GM12878 (cell line): Measurements from ENCODE around the gene LIM2. TPM values are rescaled to one million over a fixed set of nuclear protein-coding genes. Genes with fewer than 3 reads are reported as not detected.

ENCODE experiments used
- ATAC-seq: fragments of 200-7000 bp; cut with Tn5 transposase; 3 replicates; pipeline ENCODE4 v1.9.1; 2020; ENCODE audit warnings: mild to moderate bottlenecking, moderate library complexity
- BruUV-seq: library from RNA; stranded (reverse); fragments of 400-500 nt; replicated peaks from 2 replicates; lab custom pipeline; 2021; lab: Mats Ljungman, UMichigan
- CTCF ChIA-PET: fragments of 300-600 bp; sonication (Branson Sonifier 250); formaldehyde crosslinking; extraction: SDS; loops from one replicate; lab custom pipeline; 2021; ENCODE audit warnings: inconsistent platforms; lab: Yijun Ruan, JAX
- POLR2A ChIA-PET: fragments of 350-600 bp; formaldehyde crosslinking; extraction: SDS; loops from one replicate; lab custom pipeline; 2021; ENCODE audit warnings: inconsistent platforms; lab: Charles Lee
- RAD21 ChIA-PET: fragments of 300-600 bp; sonication (Branson Sonifier 250); formaldehyde crosslinking; loops from one replicate; lab custom pipeline; 2023; ENCODE audit warnings: antibody characterized with exemption; ENCODE audit not compliant: unreplicated experiment; lab: Charles Lee
- SMC1A ChIA-PET: fragments of 300-600 bp; sonication (Branson Sonifier 250); formaldehyde crosslinking; loops from one replicate; lab custom pipeline; 2023; ENCODE audit not compliant: unreplicated experiment, uncharacterized antibody; lab: Charles Lee
- DNase-seq: peaks from one replicate; pipeline ENCODE4 v3.0.0-alpha.2; 2011; ENCODE audit warnings: low read depth, low spot score
- FAIRE-seq: peaks from 3 replicates; lab custom pipeline; 2011; peaks lifted over from hg19 to GRCh38; lab: Jason Lieb, UNC
- H2AFZ ChIP-seq: 2 replicates; pipeline ENCODE4 v1.6.0; 2011; ENCODE audit warnings: low read depth, low read length, control low read depth; ENCODE audit not compliant: control insufficient read depth
- H3K27ac ChIP-seq: 2 replicates; pipeline ENCODE4 v1.5.1; 2011; ENCODE audit warnings: control low read depth; ENCODE audit not compliant: control insufficient read depth, insufficient read depth
- H3K27me3 ChIP-seq, 2 experiments: replicated peaks in 1 of 2; 2 replicates each; pipeline versions ENCODE4 v1.6.0 to v1.6.1; 2011; ENCODE audit warnings: low read length in 1 of 2; ENCODE audit not compliant: control insufficient read depth in 2 of 2, insufficient read depth in 2 of 2
- H3K36me3 ChIP-seq, 2 experiments: 2 replicates each; pipeline ENCODE4 v1.5.1; 2011; ENCODE audit warnings: low read length in 1 of 2; ENCODE audit not compliant: control insufficient read depth in 2 of 2, insufficient read depth in 2 of 2
- H3K4me1 ChIP-seq: 2 replicates; pipeline ENCODE4 v1.6.1; 2011; ENCODE audit warnings: mild to moderate bottlenecking, low read length, moderate library complexity, mixed read lengths; ENCODE audit not compliant: control insufficient read depth, insufficient read depth
- H3K4me2 ChIP-seq: 2 replicates; pipeline ENCODE4 v1.6.0; 2011; ENCODE audit warnings: control low read depth; ENCODE audit not compliant: control insufficient read depth, insufficient read depth
- H3K4me3 ChIP-seq: fragments of 200-600 bp; sonication (generic); 2 replicates; pipeline ENCODE4 v1.5.1; 2016
- H3K79me2 ChIP-seq: 2 replicates; pipeline ENCODE4 v1.6.0; 2011; ENCODE audit warnings: low read length; ENCODE audit not compliant: control insufficient read depth, insufficient read depth
- H3K9ac ChIP-seq: 2 replicates; pipeline ENCODE4 v1.8.0; 2011; ENCODE audit warnings: low read length, control low read depth, mixed read lengths; ENCODE audit not compliant: control insufficient read depth, insufficient read depth
- H3K9me3 ChIP-seq: replicated peaks from 3 replicates; pipeline ENCODE4 v1.5.1; 2011; ENCODE audit warnings: mild to moderate bottlenecking, low read length; ENCODE audit not compliant: control insufficient read depth, insufficient read depth
- H4K20me1 ChIP-seq: 2 replicates; pipeline ENCODE4 v1.6.0; 2011; ENCODE audit not compliant: control insufficient read depth, insufficient read depth
- ATF7 ChIP-seq: fragments of 450-650 bp; IDR thresholded peaks from 2 replicates; pipeline ENCODE4 v1.6.1; 2016; ENCODE audit warnings: low read depth, mild to moderate bottlenecking
- BHLHE40 ChIP-seq, 2 experiments: fragments of 450-650 bp in 1 of 2; IDR thresholded peaks; 2 replicates each; pipeline ENCODE4 v1.6.1; 2011 to 2017; ENCODE audit warnings: low read depth in 2 of 2, borderline replicate concordance in 1 of 2, improper control_type of control experiment in 1 of 2, low read length in 1 of 2, mild to moderate bottlenecking in 1 of 2
- BRCA1 ChIP-seq: IDR thresholded peaks from 2 replicates; pipeline ENCODE4 v1.6.1; 2011; ENCODE audit warnings: low read depth, low read length, improper control_type of control experiment
- CREM ChIP-seq: IDR thresholded peaks from 2 replicates; pipeline ENCODE4 v1.6.1; 2014; ENCODE audit warnings: antibody characterized with exemption, low read depth
- E2F8 ChIP-seq: fragments of 450-650 bp; IDR thresholded peaks from 2 replicates; pipeline ENCODE4 v1.6.1; 2018; ENCODE audit warnings: mild to moderate bottlenecking, low read depth, moderate library complexity; ENCODE audit not compliant: partially characterized antibody
- EED ChIP-seq: sonication (generic); IDR thresholded peaks from 2 replicates; pipeline ENCODE4 v1.6.1; 2016; ENCODE audit warnings: antibody characterized with exemption, low read depth
- IRF4 ChIP-seq: IDR thresholded peaks from 2 replicates; pipeline ENCODE4 v1.6.1; 2011; ENCODE audit warnings: low read depth, low read length
- MEF2A ChIP-seq: IDR thresholded peaks from 2 replicates; pipeline ENCODE4 v1.6.1; 2011; ENCODE audit warnings: low read depth, mild to moderate bottlenecking, low read length, moderate library complexity; ENCODE audit not compliant: insufficient read depth
- MEF2B ChIP-seq: fragments of 450-650 bp; IDR thresholded peaks from 2 replicates; pipeline ENCODE4 v1.6.1; 2018; ENCODE audit warnings: mild to moderate bottlenecking, moderate library complexity; ENCODE audit not compliant: partially characterized antibody, poor library complexity, severe bottlenecking
- NFYA ChIP-seq: IDR thresholded peaks from 2 replicates; pipeline ENCODE4 v1.6.1; 2011; ENCODE audit warnings: low read depth, mild to moderate bottlenecking, low read length, improper control_type of control experiment, borderline replicate concordance
- NR2C2 ChIP-seq: IDR thresholded peaks from 2 replicates; pipeline ENCODE4 v1.6.1; 2011; ENCODE audit warnings: borderline replicate concordance, low read depth; ENCODE audit not compliant: control insufficient read depth, insufficient read length
- POLR2AphosphoS2 ChIP-seq: IDR thresholded peaks from 2 replicates; pipeline ENCODE4 v1.6.1; 2011; ENCODE audit warnings: low read depth, mild to moderate bottlenecking, low read length, improper control_type of control experiment, moderate library complexity
- RUNX3 ChIP-seq: IDR thresholded peaks from 2 replicates; pipeline ENCODE4 v1.6.1; 2012; ENCODE audit warnings: low read length, inconsistent platforms
- SIX5 ChIP-seq: IDR thresholded peaks from 2 replicates; pipeline ENCODE4 v1.6.1; 2011; ENCODE audit warnings: mild to moderate bottlenecking, low read depth, low read length, moderate library complexity; ENCODE audit not compliant: severe bottlenecking
- SREBF2 ChIP-seq: IDR thresholded peaks from 2 replicates; pipeline ENCODE4 v1.6.1; 2012; ENCODE audit warnings: mild to moderate bottlenecking, low read length
- STAT1 ChIP-seq: fragments of 450-650 bp; conservative IDR thresholded peaks from 2 replicates; pipeline ENCODE4 v1.6.1; 2014; ENCODE audit warnings: antibody characterized with exemption, mild to moderate bottlenecking
- STAT3 ChIP-seq: IDR thresholded peaks from 2 replicates; pipeline ENCODE4 v1.6.1; 2011; ENCODE audit warnings: low read depth, low read length, improper control_type of control experiment
- ZSCAN29 ChIP-seq: fragments of 450-650 bp; IDR thresholded peaks from 2 replicates; pipeline ENCODE4 v1.6.1; 2017; ENCODE audit warnings: mild to moderate bottlenecking, moderate library complexity
- WGBS: methylation state at CpG from one replicate; pipeline ENCODE4 v1.1.6; 2016; ENCODE audit warnings: low lambda C conversion rate; ENCODE audit not compliant: insufficient replicate concordance, insufficient coverage; ENCODE audit errors: missing lambda C conversion rate; 5-methylcytosine and 5-hydroxymethylcytosine counted together
- in situ Hi-C: fragments of 300-500 bp; cut with MboI; formaldehyde crosslinking; loops from 9 replicates; pipeline ENCODE4 v1.14.3; 2018; ENCODE audit warnings: mixed read lengths
- intact Hi-C: fragments of 100-400 bp; cut with micrococcal nuclease; formaldehyde crosslinking; loops from one replicate; pipeline ENCODE4 v1.14.2; 2022; ENCODE audit not compliant: unreplicated experiment
- polyA plus RNA-seq, 11 experiments: library from polyadenylated mRNA; depleted of rRNA in 4 of 11; unstranded in 6 of 11; stranded (reverse) in 5 of 11; fragments of >200 nt; fragmentation: Nextera tagmentation in 4 of 11; fragmentation: Illumina TruSeq in 1 of 11; extraction: Ambion mirVana in 4 of 11; extraction: Trizol in 1 of 11; gene quantifications; 1 replicate in 1 of 11; 2 replicates in 10 of 11; pipeline versions ENCODE4 v1.2.1 to v1.2.3, GENCODE V29; 2011 to 2016; ENCODE audit warnings: inconsistent platforms in 2 of 11, missing spikeins in 2 of 11, low read depth in 1 of 11
- total RNA-seq, 4 experiments: library from RNA; depleted of rRNA in 3 of 4; stranded (reverse); fragments of >200 nt in 3 of 4; fragmentation: Illumina TruSeq in 1 of 4; extraction: Trizol in 1 of 4; gene quantifications; 2 replicates each; pipeline versions ENCODE4 v1.2.1 to v1.2.3, GENCODE V29; 2013 to 2021
- TF ChIP-seq, protein P1 (sequence below): fragments of 450-650 bp; IDR thresholded peaks from 2 replicates; pipeline ENCODE4 v1.6.1; 2014; ENCODE audit warnings: mild to moderate bottlenecking

Gene LIM2
- total and polyA plus RNA-seq, 10 of the 15 experiments (the other 5 are each of a cell fraction or from before 2014, with no cell fraction given): not detected

DNA sequence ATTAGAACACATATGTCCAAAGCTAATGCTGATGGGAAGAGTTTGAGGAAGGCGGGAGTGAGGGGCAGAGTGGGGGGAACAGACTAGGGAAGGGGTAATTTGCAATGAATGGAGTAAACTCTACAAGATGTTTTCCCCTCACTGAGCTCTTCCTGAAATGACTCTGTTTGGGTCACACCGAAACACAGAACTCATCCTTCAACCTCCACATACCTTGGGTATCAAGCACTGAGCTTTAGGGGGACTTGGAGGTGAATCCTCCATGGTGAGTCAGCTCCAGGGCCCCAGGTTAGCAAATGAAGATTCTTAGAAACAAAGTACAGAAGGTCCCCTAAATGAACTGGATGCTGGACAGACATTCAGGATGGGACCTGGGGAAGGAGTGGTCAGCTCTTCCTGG is 30.9 kb upstream of the LIM2 start:
- Histone ChIP-seq H3K9ac (no peak overlapping the region), H3K4me1 (peaks cover 16% of the 10 kb centered on the region), H2AFZ (no peak overlapping the region), H3K79me2 (no peaks in the 10 kb centered on the region), H3K27ac (no peak overlapping the region), H4K20me1 (no peaks in the 10 kb centered on the region), H3K27me3 (no peaks in the 10 kb centered on the region), H3K4me3 (no peak overlapping the region), H3K36me3 (no peaks in the 10 kb centered on the region), H3K9me3 (no peaks in the 10 kb centered on the region), H3K4me2 (no peak overlapping the region)
- WGBS: 4% methylated on average over 2 of the region's 2 CpGs
- peak; percentile 44 for FAIRE-seq
- DNase-seq: no peak
- ChIA-PET SMC1A (interaction anchor here (1.1 to 2.9 kb wide), 8 partner anchors 11 to 243 kb away, joined by 3 to 43 read pairs (median 10); no protein-coding TSS in a partner anchor), RAD21 (interaction anchor here (1.1 to 5.8 kb wide), 8 partner anchors 11 to 238 kb away, joined by 3 to 51 read pairs (median 12); no protein-coding TSS in a partner anchor), CTCF (interaction anchor here (1.3 to 9.7 kb wide), 6 partner anchors 10 to 242 kb away, joined by 6 to 142 read pairs (median 32); no protein-coding TSS in a partner anchor), POLR2A (interaction anchor here (0.6 to 2.9 kb wide), 4 partner anchors 11 to 82 kb away, joined by 4 to 37 read pairs (median 8); no protein-coding TSS in a partner anchor)
- BruUV-seq: no TSS peak
- in situ Hi-C loops: no loop called here
- intact Hi-C loops: no loop called here
- no peak for ATAC-seq
- no peak for TF ChIP-seq MEF2B
- TF ChIP-seq IRF4: peak; percentile 40; the same call in 1 of the 2 replicates
- no peak for TF ChIP-seq STAT1
- no peak for TF ChIP-seq BRCA1
- peak; percentile 22; the same call in 1 of the 2 replicates for TF ChIP-seq RUNX3
- no peak for TF ChIP-seq SIX5
- no peak for TF ChIP-seq STAT3
- no peak for TF ChIP-seq NR2C2
- no peak for TF ChIP-seq ATF7
- TF ChIP-seq E2F8: no peak
- TF ChIP-seq CREM: no peak
- no peak for TF ChIP-seq POLR2AphosphoS2
- no peak for TF ChIP-seq SREBF2
- no peak for TF ChIP-seq NFYA
- TF ChIP-seq EED: peak; percentile 52; the same call in 1 of the 2 replicates
- TF ChIP-seq ZSCAN29: no peak
- TF ChIP-seq BHLHE40 (IDR thresholded peaks at IDR 0.05; ENCODE audit: borderline replicate concordance in 1 of 2, low read depth in 2 of 2, low read length in 1 of 2): no peak
- TF ChIP-seq MEF2A: no peak
- TF ChIP-seq, protein P1, sequence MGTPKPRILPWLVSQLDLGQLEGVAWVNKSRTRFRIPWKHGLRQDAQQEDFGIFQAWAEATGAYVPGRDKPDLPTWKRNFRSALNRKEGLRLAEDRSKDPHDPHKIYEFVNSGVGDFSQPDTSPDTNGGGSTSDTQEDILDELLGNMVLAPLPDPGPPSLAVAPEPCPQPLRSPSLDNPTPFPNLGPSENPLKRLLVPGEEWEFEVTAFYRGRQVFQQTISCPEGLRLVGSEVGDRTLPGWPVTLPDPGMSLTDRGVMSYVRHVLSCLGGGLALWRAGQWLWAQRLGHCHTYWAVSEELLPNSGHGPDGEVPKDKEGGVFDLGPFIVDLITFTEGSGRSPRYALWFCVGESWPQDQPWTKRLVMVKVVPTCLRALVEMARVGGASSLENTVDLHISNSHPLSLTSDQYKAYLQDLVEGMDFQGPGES: no peak
